H1 (cell line): ENCODE results near the gene SEL1L3. TPM values are rescaled to one million over a fixed set of nuclear protein-coding genes. Genes with fewer than 3 reads are reported as not detected.

Experiments used
- CTCF ChIA-PET: fragments of 300-600 bp; sonication (Branson Sonifier 250); formaldehyde crosslinking; loops from one replicate; lab custom pipeline; 2021; ENCODE audit not compliant: partially characterized antibody; lab: Charles Lee
- POLR2A ChIA-PET: fragments of 300-600 bp; sonication (Branson Sonifier 250); formaldehyde crosslinking; loops from one replicate; lab custom pipeline; 2021; ENCODE audit warnings: inconsistent platforms; ENCODE audit not compliant: partially characterized antibody; lab: Charles Lee
- DNase-seq, 2 experiments: peaks; one replicate each; pipeline versions ENCODE4 v3.0.0 to v3.0.0-alpha.2; 2010 to 2022; ENCODE audit warnings: low spot score in 2 of 2, low read depth in 1 of 2, mixed read lengths in 1 of 2
- FAIRE-seq: peaks from 2 replicates; lab custom pipeline; 2011; peaks lifted over from hg19 to GRCh38; lab: Jason Lieb, UNC
- H2AFZ ChIP-seq: 2 replicates; pipeline ENCODE4 v1.8.1; 2012; ENCODE audit warnings: low read length, inconsistent platforms
- H2AK5ac ChIP-seq: 2 replicates; pipeline ENCODE4 v1.6.1; 2013; ENCODE audit warnings: low read depth, low read length
- H2BK120ac ChIP-seq: replicated peaks from 2 replicates; pipeline ENCODE3; 2013; ENCODE audit warnings: low read depth, low read length, inconsistent platforms
- H2BK12ac ChIP-seq: 2 replicates; pipeline ENCODE4 v1.6.1; 2013; ENCODE audit warnings: low read depth, low read length
- H2BK15ac ChIP-seq: 2 replicates; pipeline ENCODE4 v1.6.1; 2013; ENCODE audit warnings: low read length
- H2BK20ac ChIP-seq: 2 replicates; pipeline ENCODE4 v1.6.1; 2013; ENCODE audit warnings: low read length
- H2BK5ac ChIP-seq: 2 replicates; pipeline ENCODE4 v1.6.1; 2013; ENCODE audit warnings: low read depth, low read length
- H3K14ac ChIP-seq: 2 replicates; pipeline ENCODE4 v1.6.1; 2013; ENCODE audit warnings: inconsistent platforms; ENCODE audit not compliant: insufficient read length
- H3K18ac ChIP-seq: 2 replicates; pipeline ENCODE4 v1.6.1; 2013; ENCODE audit warnings: low read length; ENCODE audit errors: extremely low read depth
- H3K23ac ChIP-seq: 2 replicates; pipeline ENCODE4 v1.6.1; 2013; ENCODE audit warnings: inconsistent platforms; ENCODE audit not compliant: insufficient read length
- H3K23me2 ChIP-seq: 2 replicates; pipeline ENCODE4 v1.6.1; 2013; ENCODE audit warnings: low read depth, low read length
- H3K27ac ChIP-seq: 2 replicates; pipeline ENCODE4 v1.6.1; 2011; ENCODE audit warnings: low read depth, low read length, inconsistent platforms
- H3K27me3 ChIP-seq, 4 experiments: replicated peaks in 1 of 4; 1 replicate in 1 of 4; 2 replicates in 3 of 4; pipeline versions ENCODE4 v1.6.1 to v1.8.1; 2011 to 2013; ENCODE audit warnings: low read length in 3 of 4, mild to moderate bottlenecking in 3 of 4, inconsistent platforms in 2 of 4, mixed read lengths in 2 of 4, moderate library complexity in 1 of 4; ENCODE audit not compliant: control insufficient read depth in 3 of 4, insufficient read depth in 3 of 4; ENCODE audit errors: extremely low read depth in 1 of 4
- H3K36me3 ChIP-seq, 4 experiments: 2 replicates each; pipeline versions ENCODE4 v1.6.1 to v1.8.1; 2011 to 2013; ENCODE audit warnings: mild to moderate bottlenecking in 4 of 4, low read length in 3 of 4, moderate library complexity in 2 of 4, control low read depth in 1 of 4, inconsistent platforms in 1 of 4; ENCODE audit not compliant: insufficient read depth in 4 of 4, control insufficient read depth in 2 of 4
- H3K4ac ChIP-seq: replicated peaks from 2 replicates; pipeline ENCODE3; 2013; ENCODE audit warnings: low read length, low read depth, mixed read lengths, inconsistent platforms; ENCODE audit not compliant: insufficient read length
- H3K4me1 ChIP-seq, 4 experiments: replicated peaks in 1 of 4; 1 replicate in 1 of 4; 2 replicates in 3 of 4; pipeline versions ENCODE4 v1.6.1 to v1.8.1; 2011 to 2013; ENCODE audit warnings: low read length in 3 of 4, inconsistent platforms in 2 of 4, mixed read lengths in 1 of 4; ENCODE audit not compliant: insufficient read depth in 4 of 4, control insufficient read depth in 3 of 4
- H3K4me2 ChIP-seq, 2 experiments: 2 replicates each; pipeline versions ENCODE4 v1.6.1 to v1.8.1; 2011 to 2013; ENCODE audit warnings: low read depth in 2 of 2, low read length in 2 of 2, control low read depth in 1 of 2, inconsistent platforms in 1 of 2, mild to moderate bottlenecking in 1 of 2; ENCODE audit not compliant: insufficient read depth in 1 of 2
- H3K4me3 ChIP-seq, 4 experiments: fragments of 200-600, 300-600 bp in 1 of 4; sonication (generic), shearing (Covaris generic), sonication (Bioruptor Twin) in 1 of 4; 2 replicates each; pipeline versions ENCODE4 v1.5.1 to v1.8.1; 2011 to 2016; ENCODE audit warnings: low read length in 4 of 4, low read depth in 3 of 4, control low read depth in 2 of 4, inconsistent platforms in 2 of 4, mild to moderate bottlenecking in 2 of 4, mixed read lengths in 1 of 4, moderate library complexity in 1 of 4; ENCODE audit not compliant: insufficient read depth in 2 of 4; ENCODE audit errors: extremely low read depth in 1 of 4
- H3K56ac ChIP-seq: replicated peaks from 2 replicates; pipeline ENCODE3; 2013; ENCODE audit warnings: low read depth, mild to moderate bottlenecking, mixed read lengths, low read length, inconsistent platforms; ENCODE audit not compliant: insufficient read length
- H3K79me1 ChIP-seq: 2 replicates; pipeline ENCODE4 v1.6.1; 2013; ENCODE audit warnings: low read depth, low read length, control low read depth
- H3K79me2 ChIP-seq, 2 experiments: 2 replicates each; pipeline versions ENCODE4 v1.6.1 to v1.8.1; 2012 to 2013; ENCODE audit warnings: low read length in 2 of 2, mild to moderate bottlenecking in 2 of 2, inconsistent platforms in 1 of 2; ENCODE audit not compliant: insufficient read depth in 2 of 2, control insufficient read depth in 1 of 2
- H3K9ac ChIP-seq, 4 experiments: replicated peaks in 1 of 4; 1 replicate in 1 of 4; 2 replicates in 3 of 4; pipeline versions ENCODE4 v1.6.1 to v1.8.1; 2011 to 2013; ENCODE audit warnings: low read depth in 3 of 4, low read length in 3 of 4, control low read depth in 2 of 4, mild to moderate bottlenecking in 2 of 4, moderate library complexity in 2 of 4, inconsistent platforms in 1 of 4; ENCODE audit errors: extremely low read depth in 1 of 4
- H3K9me3 ChIP-seq, 2 experiments: 2 replicates each; pipeline versions ENCODE4 v1.6.1 to v1.8.1; 2012 to 2013; ENCODE audit warnings: mild to moderate bottlenecking in 2 of 2, moderate library complexity in 2 of 2, control low read depth in 1 of 2, inconsistent platforms in 1 of 2, low read depth in 1 of 2, low read length in 1 of 2, mixed read lengths in 1 of 2; ENCODE audit not compliant: insufficient read depth in 2 of 2
- H4K20me1 ChIP-seq, 2 experiments: replicated peaks in 1 of 2; 2 replicates each; pipeline versions ENCODE3 to v1.8.1; 2011 to 2013; ENCODE audit warnings: inconsistent platforms in 2 of 2, low read length in 2 of 2, mild to moderate bottlenecking in 1 of 2; ENCODE audit not compliant: insufficient read depth in 2 of 2, control insufficient read depth in 1 of 2
- H4K5ac ChIP-seq: 2 replicates; pipeline ENCODE4 v1.6.1; 2013; ENCODE audit warnings: low read length, low read depth, mixed read lengths, inconsistent platforms; ENCODE audit not compliant: insufficient read length
- H4K8ac ChIP-seq: 2 replicates; pipeline ENCODE4 v1.8.0; 2013; ENCODE audit warnings: mild to moderate bottlenecking, moderate library complexity, low read length, inconsistent platforms; ENCODE audit not compliant: insufficient read depth; ENCODE audit errors: extremely low read depth
- H4K91ac ChIP-seq: replicated peaks from 2 replicates; pipeline ENCODE3; 2013; ENCODE audit warnings: low read length, mixed read lengths, inconsistent platforms; ENCODE audit not compliant: insufficient read length
- ATF3 ChIP-seq: IDR thresholded peaks from 2 replicates; pipeline ENCODE4 v1.6.1; 2011; ENCODE audit warnings: low read depth, mild to moderate bottlenecking, low read length; ENCODE audit not compliant: insufficient read depth
- BCL11A ChIP-seq, 2 experiments: IDR thresholded peaks; one replicate each; pipeline ENCODE4 v1.6.1; 2011; ENCODE audit warnings: low read depth in 2 of 2, low read length in 2 of 2, mild to moderate bottlenecking in 2 of 2
- POU5F1 ChIP-seq: IDR thresholded peaks from 2 replicates; pipeline ENCODE4 v1.6.1; 2011; ENCODE audit warnings: low read depth, mild to moderate bottlenecking, low read length, moderate library complexity
- SP1 ChIP-seq: IDR thresholded peaks from 2 replicates; pipeline ENCODE4 v1.6.1; 2011; ENCODE audit warnings: low read depth, low read length
- TCF12 ChIP-seq: IDR thresholded peaks from 2 replicates; pipeline ENCODE4 v1.6.1; 2011; ENCODE audit warnings: low read depth, mild to moderate bottlenecking, low read length
- TEAD4 ChIP-seq: IDR thresholded peaks from 2 replicates; pipeline ENCODE4 v1.6.1; 2012; ENCODE audit warnings: low read depth, low read length, inconsistent platforms, mixed read lengths
- WGBS, 2 experiments: shearing (Covaris generic) in 1 of 2; methylation state at CpG; one replicate each; pipeline versions ENCODE4 v1.1.6 to v1.1.7; 2013 to 2015; ENCODE audit warnings: low lambda C conversion rate in 2 of 2, mixed read lengths in 2 of 2, inconsistent platforms in 1 of 2, low coverage in 1 of 2, missing lambda C conversion rate in 1 of 2; ENCODE audit not compliant: insufficient replicate concordance in 2 of 2, insufficient coverage in 1 of 2, insufficient read length in 1 of 2; ENCODE audit errors: extremely low coverage in 1 of 2, missing lambda C conversion rate in 1 of 2; 5-methylcytosine and 5-hydroxymethylcytosine counted together
- polyA plus RNA-seq, 7 experiments: library from polyadenylated mRNA; depleted of rRNA in 3 of 7; stranded (reverse) in 5 of 7; unstranded in 2 of 7; fragments of >200 nt in 5 of 7; fragments of 200-250 nt in 2 of 7; gene quantifications; 1 replicate in 5 of 7; 2 replicates in 1 of 7; 4 replicates in 1 of 7; pipeline versions ENCODE4 v1.2.1 to v1.2.3, GENCODE V29; 2011 to 2013; ENCODE audit warnings: missing spikeins in 2 of 7, mixed read lengths in 2 of 7
- total RNA-seq: library from RNA; stranded (reverse); fragmentation: NEBNext Ultra II Directional; extraction: Animal tissue kit (Norgen Biotek cat#: 25700); gene quantifications from 2 replicates; pipeline ENCODE4 v1.2.1, GENCODE V29; 2021

Gene SEL1L3
- total and polyA plus RNA-seq, 2 of the 8 experiments (the other 6 are each of a cell fraction or from before 2014, with no cell fraction given) = 18.2 to 54.0 TPM

GRCh38 chr4:25821899-25822298 is 40.9 kb downstream of the SEL1L3 start:
- Histone ChIP-seq H3K18ac (0 out of 2 replicates have a peak overlapping the region, but pooled peaks have one; percentile 3), H3K9ac (no peak overlapping the region), H3K23me2 (no peaks in the 10 kb centered on the region), H4K8ac (no peak overlapping the region; the same call in 1 of the 2 replicates), H3K79me1 (no peaks in the 10 kb centered on the region), H3K23ac (no peak overlapping the region), H2BK12ac (peak overlapping the region; percentile 78; the same call in 1 of the 2 replicates), H3K27me3 (no peaks in the 10 kb centered on the region), H3K4me2 (peak overlapping the region; percentile 50 to 52), H2BK5ac (peak overlapping the region; percentile 82; the same call in 1 of the 2 replicates), H2AK5ac (no peak overlapping the region; the same call in 1 of the 2 replicates), H4K20me1 (no peaks in the 10 kb centered on the region), H3K4me3 (peak overlapping the region in 1 of 4 experiments; percentile 8; a peak in 1 of 8 replicates), H3K14ac (no peak overlapping the region), H3K56ac (no peak overlapping the region), H3K4ac (no peak overlapping the region), H2BK15ac (no peak overlapping the region), H3K27ac (peak overlapping the region; percentile 35; the same call in 1 of the 2 replicates), H4K5ac (no peak overlapping the region), H4K91ac (no peak overlapping the region), H2AFZ (no peak overlapping the region), H2BK20ac (no peak overlapping the region), H2BK120ac (no peak overlapping the region), H3K4me1 (peaks cover 3 to 12% (median 7%) of the 10 kb centered on the region in 4 experiments; a peak in 3 of 7 replicates), H3K36me3 (peaks cover 0 to 22% (median 11%) of the 10 kb centered on the region in 4 experiments; a peak in 6 of 8 replicates), H3K9me3 (no peaks in the 10 kb centered on the region), H3K79me2 (no peaks in the 10 kb centered on the region)
- WGBS, 2 experiments = 62% methylated on average over 8 of the region's 8 CpGs; no CpG with 5 or more reads in 1 of the 2 experiments
- TF ChIP-seq POU5F1 (peak; percentile 70; the same call in 1 of the 2 replicates), TCF12 (no peak), ATF3 (no peak), BCL11A (IDR thresholded peaks at IDR 0.05; ENCODE audit: low read depth in 2 of 2, low read length in 2 of 2) (peak; percentile 51 to 73), SP1 (0 out of 2 replicates have a peak, but pooled peaks have one; percentile 36), TEAD4 (peak; percentile 57; the same call in 1 of the 2 replicates)
- DNase-seq = peak in 1 of 2 experiments; percentile 43
- peak; percentile 24 for FAIRE-seq
- POLR2A ChIA-PET = interaction anchor here (0.5 kb wide), 1 partner anchor 30 kb away, joined by 3 read pairs; no protein-coding TSS in a partner anchor
- CTCF ChIA-PET = interaction anchor here (0.9 kb wide), 1 partner anchor 26 kb away, joined by 3 read pairs; no protein-coding TSS in a partner anchor
